GM19023 (cell line): ENCODE data around the gene CPNE4.

Experiments
- ATAC-seq: cut with Tn5 transposase; IDR thresholded peaks from one replicate; pipeline ENCODE4 v1.9.1; 2021; ENCODE audit warnings: mild to moderate bottlenecking, moderate library complexity; ENCODE audit not compliant: unreplicated experiment

CPNE4 gene

DNA sequence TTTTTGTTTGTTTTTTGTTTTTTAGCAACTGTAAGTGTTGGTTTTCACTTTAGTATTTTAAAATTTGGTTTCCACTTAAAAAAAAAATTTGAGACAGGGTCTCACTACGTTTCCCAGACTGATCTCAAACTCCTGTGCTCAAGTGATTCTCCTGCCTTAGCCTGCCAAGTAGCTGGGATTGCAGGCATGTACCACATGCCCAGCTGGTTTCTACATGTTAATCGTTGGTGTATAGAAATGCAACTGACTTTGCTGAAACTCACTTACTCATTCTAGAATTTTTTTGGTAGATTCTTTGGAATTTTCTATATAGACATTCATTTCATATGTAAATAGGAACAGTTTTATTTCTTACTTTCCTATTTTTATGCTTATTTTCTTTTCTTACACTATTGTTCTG, 287.3 kb downstream of the CPNE4 start:
- no peak for ATAC-seq

DNA sequence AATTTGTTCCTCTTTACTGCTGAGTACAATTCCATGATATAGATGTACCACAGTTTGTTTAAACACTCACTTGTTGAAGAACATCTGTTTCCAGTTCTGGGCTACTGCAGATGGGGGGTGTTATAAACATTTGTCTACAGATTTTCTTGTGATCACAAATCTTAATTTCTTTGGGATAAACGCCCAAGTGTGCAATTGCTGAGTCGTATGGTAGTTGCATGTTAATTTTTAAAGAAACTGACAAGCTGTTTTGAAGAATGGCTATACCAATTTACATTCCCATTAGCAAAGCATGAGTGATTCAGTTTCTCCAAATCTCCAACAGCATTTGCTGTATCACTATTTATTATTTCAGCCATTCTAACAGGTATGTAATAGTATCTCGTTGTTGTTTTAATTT, 290.0 kb downstream of the CPNE4 start:
- ATAC-seq, result no peak

- ATAC-seq, result no peak
Measured at GRCh38 chr3:131743126-131743525, 291.7 kb downstream of the CPNE4 start.

- ATAC-seq, result no peak
Measured at GRCh38 chr3:131739211-131739610, 295.6 kb downstream of the CPNE4 start.

- no peak for ATAC-seq
Measured at GRCh38 chr3:131738095-131738494, 296.7 kb downstream of the CPNE4 start.

GRCh38 chr3:131735544-131735943, 299.3 kb downstream of the CPNE4 start:
- ATAC-seq, result no peak

- no peak for ATAC-seq
Measured at GRCh38 chr3:131735116-131735515, 299.7 kb downstream of the CPNE4 start.

- ATAC-seq, result no peak
Measured at GRCh38 chr3:131733086-131733841, 301.6 kb downstream of the CPNE4 start.

- no peak for ATAC-seq
Measured at GRCh38 chr3:131731709-131732108, 303.1 kb downstream of the CPNE4 start.

DNA sequence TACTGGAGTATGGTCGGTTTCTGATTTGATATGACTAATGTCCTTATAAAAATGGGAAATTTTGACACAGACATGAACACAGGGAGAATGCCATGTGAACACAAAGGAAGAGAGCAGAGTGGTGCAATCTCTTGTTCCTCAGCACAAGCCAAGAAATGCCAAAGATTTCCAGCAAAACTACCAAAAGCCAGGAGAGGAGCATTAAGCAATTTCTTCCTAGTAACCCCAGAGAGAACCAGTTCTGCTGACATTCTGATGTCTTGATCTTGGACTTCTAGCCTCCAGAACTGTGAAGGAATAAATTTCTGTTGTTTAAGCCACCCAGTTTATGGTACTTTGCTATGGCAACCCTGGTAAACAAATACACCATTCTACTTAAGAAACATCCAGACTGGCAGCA, 304.2 kb downstream of the CPNE4 start:
- no peak for ATAC-seq

DNA sequence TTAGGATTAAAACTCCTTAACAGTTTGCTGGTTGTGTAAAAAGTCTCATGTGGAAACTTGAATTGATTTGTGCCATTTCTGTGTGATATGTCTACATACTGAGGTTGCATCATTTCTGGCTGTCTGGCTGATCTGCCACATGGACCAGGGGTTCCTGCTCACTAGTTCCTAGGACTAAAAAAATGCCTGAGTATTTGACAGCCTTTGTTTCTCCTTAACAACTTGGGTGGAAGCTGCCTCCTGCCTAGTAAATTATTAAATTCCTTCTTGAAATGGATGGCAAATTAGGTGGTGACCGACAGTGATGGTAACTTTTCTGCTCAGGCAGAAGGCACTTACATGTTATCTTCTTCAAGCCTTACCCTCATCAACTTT, 305.2 kb downstream of the CPNE4 start:
- ATAC-seq, result no peak

DNA sequence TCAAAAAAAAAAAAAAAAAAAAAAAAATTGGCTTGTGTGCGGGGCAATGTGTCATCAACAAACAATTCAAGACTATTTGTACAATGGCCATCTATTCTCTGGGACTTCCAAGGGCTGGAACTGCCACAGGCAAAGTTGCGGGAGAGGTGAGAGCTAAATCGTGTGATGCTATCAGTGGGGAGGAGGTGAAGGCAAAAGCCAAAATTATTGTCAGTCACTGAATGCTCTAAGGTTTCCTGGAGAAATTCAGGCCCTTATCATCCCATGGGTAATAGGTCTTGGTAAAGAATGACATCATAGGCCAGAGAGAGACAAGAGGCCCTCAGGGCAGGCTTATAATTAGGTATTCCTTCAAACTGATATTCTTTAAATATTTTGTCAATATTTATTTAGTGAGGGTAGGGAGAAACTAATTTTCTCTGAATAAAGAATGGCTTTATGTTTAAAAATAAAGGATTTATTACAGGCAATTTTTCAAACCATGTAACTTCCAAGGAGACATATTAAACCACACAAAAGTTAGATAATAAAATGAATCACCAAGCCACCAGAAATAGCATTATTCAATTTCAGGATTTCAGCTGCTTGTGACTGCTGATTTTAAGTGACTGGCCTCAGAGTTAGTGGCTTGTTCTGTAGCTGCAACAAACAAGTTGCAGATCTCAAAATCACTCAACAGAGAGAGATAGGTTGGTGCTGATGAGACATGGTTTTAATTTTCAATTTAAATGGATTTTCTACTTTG, 305.7 kb downstream of the CPNE4 start:
- ATAC-seq, result no peak

DNA sequence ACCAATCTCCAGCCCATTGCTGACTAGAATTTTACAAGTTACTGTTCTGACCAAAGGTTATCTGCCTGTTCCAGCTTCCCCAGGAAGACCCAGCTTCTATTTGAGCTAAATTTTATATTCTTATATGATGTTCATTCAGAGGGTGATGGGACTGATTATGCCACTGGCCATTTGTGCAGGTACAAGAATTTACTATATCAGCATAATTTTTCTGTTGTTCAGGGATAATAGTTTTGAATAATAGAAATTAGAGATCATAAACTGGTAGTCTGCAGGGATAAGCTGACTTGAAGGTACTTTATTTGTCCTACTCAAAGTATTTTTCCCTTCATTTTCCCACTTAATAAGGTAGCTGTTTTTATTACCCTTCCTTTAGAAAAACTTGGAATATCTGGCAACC, 309.4 kb downstream of the CPNE4 start:
- ATAC-seq, result no peak

- ATAC-seq, result no peak
Measured at GRCh38 chr3:131723343-131723742, 311.5 kb downstream of the CPNE4 start.

- ATAC-seq, result no peak
Measured at GRCh38 chr3:131717493-131717892, 317.3 kb downstream of the CPNE4 start.

GRCh38 chr3:131716943-131717342, 317.9 kb downstream of the CPNE4 start:
- no peak for ATAC-seq

DNA sequence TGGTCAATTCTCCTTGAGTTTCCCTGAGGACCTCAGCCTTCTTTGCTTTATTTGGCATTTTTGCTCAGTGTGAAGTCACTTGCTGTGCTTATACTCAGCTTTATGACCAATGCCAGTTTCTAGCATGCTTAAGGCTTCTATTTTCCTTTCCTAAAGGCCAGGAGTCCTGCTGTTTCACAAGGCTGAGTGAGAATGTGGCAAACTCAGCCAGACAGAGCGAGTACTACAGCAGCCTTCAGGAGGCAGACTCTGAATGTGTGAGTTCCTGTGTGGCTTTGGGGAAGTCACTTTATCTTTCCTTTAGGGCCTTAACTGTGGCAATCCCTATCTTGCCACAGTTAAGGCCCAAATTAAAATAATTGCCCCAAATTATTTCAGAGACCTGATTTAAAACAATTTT, 318.8 kb downstream of the CPNE4 start:
- no peak for ATAC-seq

DNA sequence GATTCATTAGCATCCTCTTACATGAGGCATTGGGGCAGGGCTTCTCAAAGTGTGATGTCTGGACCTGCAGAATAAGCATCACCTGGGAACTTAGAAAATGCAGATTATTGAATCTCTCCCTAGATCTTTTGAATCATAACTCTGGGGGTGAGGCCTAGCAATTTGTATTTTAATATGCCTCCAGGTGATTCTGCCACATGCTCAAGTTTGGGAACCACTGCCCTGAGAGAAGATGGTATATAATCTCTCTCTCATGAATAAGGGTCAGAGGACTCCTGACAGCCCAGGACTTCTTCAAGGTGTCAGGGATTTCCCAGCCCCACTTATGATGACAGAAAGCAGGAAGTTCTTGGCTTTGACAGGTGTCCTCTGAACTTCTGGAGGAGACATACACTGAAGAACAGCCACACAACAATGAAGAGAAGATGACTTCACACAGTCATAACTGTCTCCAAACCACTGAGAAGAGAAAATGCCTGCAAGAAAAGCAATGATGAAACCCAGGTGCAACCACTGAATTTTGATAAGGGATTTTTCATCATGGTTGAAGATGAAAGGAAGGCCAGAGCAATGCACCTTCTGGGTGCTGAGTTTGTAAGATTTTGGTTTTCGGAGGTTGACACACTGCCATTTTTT, 320.1 kb downstream of the CPNE4 start:
- peak; percentile 91 for ATAC-seq

DNA sequence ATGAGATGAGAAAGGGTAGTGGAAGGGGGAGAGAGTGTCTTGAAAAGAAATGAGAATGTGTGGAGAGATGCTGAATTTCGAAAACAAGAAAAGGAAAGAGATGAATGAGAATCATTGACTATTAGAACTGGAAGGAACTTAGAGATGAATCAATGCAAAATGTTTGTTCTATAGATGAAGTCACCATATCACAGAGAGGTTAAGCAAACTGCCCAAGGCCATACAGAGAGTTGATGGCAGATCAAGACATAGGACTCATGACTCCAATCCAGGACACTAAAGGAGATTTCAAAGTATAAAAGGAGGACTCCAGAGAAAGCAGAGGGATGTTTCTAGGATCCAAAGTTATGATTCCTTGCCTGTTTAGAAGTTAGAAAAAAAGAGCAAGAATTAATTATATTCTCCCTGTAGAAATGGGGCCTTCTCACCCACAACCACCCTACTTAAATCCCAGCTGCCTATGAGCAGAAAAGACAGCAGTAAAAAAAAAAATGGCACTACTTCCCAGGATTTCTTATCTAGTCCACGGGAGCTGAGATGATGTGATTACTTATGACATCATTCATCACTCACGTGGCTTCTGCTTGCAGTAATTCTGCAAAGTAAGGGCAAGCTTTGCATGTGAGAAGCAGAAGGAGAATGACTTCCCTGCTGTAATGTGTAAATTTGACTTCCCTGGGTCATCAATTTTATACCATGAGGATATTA, 321.2 kb downstream of the CPNE4 start:
- ATAC-seq, result no peak

GRCh38 chr3:131712662-131713061, 322.2 kb downstream of the CPNE4 start:
- ATAC-seq, result no peak

- no peak for ATAC-seq
Measured at GRCh38 chr3:131711114-131711768, 323.6 kb downstream of the CPNE4 start.
